Vagina (tissue), 2 donors: ENCODE data around the gene ANGPTL1. TPM values are rescaled to one million over a fixed set of nuclear protein-coding genes. Genes with fewer than 3 reads are reported as not detected.

ENCODE experiments used
- DNase-seq, 2 donors: peaks; one replicate each; pipeline ENCODE4 v3.0.0-alpha.2; 2017; ENCODE audit errors: extremely low spot score in 2 of 2
- H3K27ac ChIP-seq: fragments of 200-600 bp; sonication (generic); one replicate; pipeline ENCODE4 v1.5.1; 2019
- H3K27me3 ChIP-seq: fragments of 200-600 bp; sonication (generic); one replicate; pipeline ENCODE4 v1.5.1; 2019
- H3K36me3 ChIP-seq, 2 donors: fragments of 200-600 bp; sonication (generic); one replicate each; pipeline ENCODE4 v1.5.1; 2017 to 2019
- H3K4me1 ChIP-seq: fragments of 200-600 bp; sonication (generic); one replicate; pipeline ENCODE4 v1.5.1; 2019
- H3K4me3 ChIP-seq, 2 donors: fragments of 200-600 bp; sonication (generic); 1 replicate in 1 of 2; 2 replicates in 1 of 2; pipeline ENCODE4 v1.5.1; 2016 to 2019
- H3K9me3 ChIP-seq: fragments of 200-600 bp; sonication (generic); one replicate; pipeline ENCODE4 v1.5.1; 2019
- POLR2A ChIP-seq, 2 donors: fragments of 450-650 bp; IDR thresholded peaks; one replicate each; pipeline ENCODE4 v1.6.1; 2017; ENCODE audit warnings: antibody characterized with exemption in 2 of 2, mild to moderate bottlenecking in 2 of 2, moderate library complexity in 2 of 2
- POLR2AphosphoS5 ChIP-seq, 2 donors: sonication (generic); formaldehyde crosslinking; IDR thresholded peaks; one replicate each; pipeline ENCODE4 v1.9.0; 2017; ENCODE audit warnings: antibody characterized with exemption in 2 of 2, mild to moderate bottlenecking in 2 of 2, low read depth in 1 of 2; ENCODE audit not compliant: insufficient read depth in 1 of 2
- intact Hi-C: fragments of 100-400 bp; cut with DNase I; formaldehyde crosslinking; loops from one replicate; pipeline ENCODE4 v1.15.1; 2023
- total RNA-seq: library from RNA; depleted of rRNA; stranded (reverse); fragments of >200 nt; gene quantifications from one replicate; pipeline ENCODE4 v1.2.3, GENCODE V29; 2016
- TF ChIP-seq, protein P1 (sequence below), 3 experiments: fragments of 450-650 bp in 2 of 3; fragments of 200-600 bp in 1 of 3; sonication (generic) in 1 of 3; IDR thresholded peaks; one replicate each; pipeline ENCODE4 v1.5.1; 2017 to 2019; ENCODE audit warnings: antibody characterized with exemption in 3 of 3, mild to moderate bottlenecking in 2 of 3, moderate library complexity in 2 of 3

ANGPTL1 gene
- total RNA-seq, 1 donor from 2014 or later: 19.4 TPM

- no peaks in the 10 kb centered on the region for H3K9me3 ChIP-seq
- intact Hi-C loops: no loop called here
- DNase-seq: no peak
Observed at GRCh38 chr1:178802873-178803272, 68.0 kb downstream of the ANGPTL1 start.

More at GRCh38 chr1:178802873-178803272, 68.0 kb downstream of the ANGPTL1 start:
- Histone ChIP-seq H3K27me3 (no peaks in the 10 kb centered on the region), H3K4me1 (no peaks in the 10 kb centered on the region), H3K36me3 (no peaks in the 10 kb centered on the region), H3K27ac (no peak overlapping the region), H3K4me3 (no peak overlapping the region)
- TF ChIP-seq, protein P1, sequence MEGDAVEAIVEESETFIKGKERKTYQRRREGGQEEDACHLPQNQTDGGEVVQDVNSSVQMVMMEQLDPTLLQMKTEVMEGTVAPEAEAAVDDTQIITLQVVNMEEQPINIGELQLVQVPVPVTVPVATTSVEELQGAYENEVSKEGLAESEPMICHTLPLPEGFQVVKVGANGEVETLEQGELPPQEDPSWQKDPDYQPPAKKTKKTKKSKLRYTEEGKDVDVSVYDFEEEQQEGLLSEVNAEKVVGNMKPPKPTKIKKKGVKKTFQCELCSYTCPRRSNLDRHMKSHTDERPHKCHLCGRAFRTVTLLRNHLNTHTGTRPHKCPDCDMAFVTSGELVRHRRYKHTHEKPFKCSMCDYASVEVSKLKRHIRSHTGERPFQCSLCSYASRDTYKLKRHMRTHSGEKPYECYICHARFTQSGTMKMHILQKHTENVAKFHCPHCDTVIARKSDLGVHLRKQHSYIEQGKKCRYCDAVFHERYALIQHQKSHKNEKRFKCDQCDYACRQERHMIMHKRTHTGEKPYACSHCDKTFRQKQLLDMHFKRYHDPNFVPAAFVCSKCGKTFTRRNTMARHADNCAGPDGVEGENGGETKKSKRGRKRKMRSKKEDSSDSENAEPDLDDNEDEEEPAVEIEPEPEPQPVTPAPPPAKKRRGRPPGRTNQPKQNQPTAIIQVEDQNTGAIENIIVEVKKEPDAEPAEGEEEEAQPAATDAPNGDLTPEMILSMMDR (IDR thresholded peaks at IDR 0.05): no peak
- TF ChIP-seq POLR2AphosphoS5 (IDR thresholded peaks at IDR 0.05; ENCODE audit: insufficient read depth in 1 of 2, low read depth in 1 of 2): no peak
- TF ChIP-seq POLR2A (IDR thresholded peaks at IDR 0.05): no peak

Other genes with a start within 250 kb of the ANGPTL1 start
- gene RALGPS2, start 145.8 kb downstream of the ANGPTL1 start, total RNA-seq: 20.4 TPM
- gene FAM20B, start 154.8 kb upstream of the ANGPTL1 start, total RNA-seq: 19.4 TPM
- 20.4 TPM for gene TOR3A, start 211.0 kb upstream of the ANGPTL1 start, total RNA-seq